ENCODE results near the gene CYTL1. TPM values are rescaled to one million over a fixed set of nuclear protein-coding genes. Genes with fewer than 3 reads are reported as not detected.

Gene CYTL1
- polyA plus RNA-seq, 3 donors = 6.4 to 7.3 (median 6.7) TPM

GRCh38 chr4:5037553-5038551, 18.6 kb upstream of the CYTL1 start:
- DNase-seq = no peak

- DNase-seq = no peak
Measured at GRCh38 chr4:5036239-5036638, 17.0 kb upstream of the CYTL1 start.

DNA sequence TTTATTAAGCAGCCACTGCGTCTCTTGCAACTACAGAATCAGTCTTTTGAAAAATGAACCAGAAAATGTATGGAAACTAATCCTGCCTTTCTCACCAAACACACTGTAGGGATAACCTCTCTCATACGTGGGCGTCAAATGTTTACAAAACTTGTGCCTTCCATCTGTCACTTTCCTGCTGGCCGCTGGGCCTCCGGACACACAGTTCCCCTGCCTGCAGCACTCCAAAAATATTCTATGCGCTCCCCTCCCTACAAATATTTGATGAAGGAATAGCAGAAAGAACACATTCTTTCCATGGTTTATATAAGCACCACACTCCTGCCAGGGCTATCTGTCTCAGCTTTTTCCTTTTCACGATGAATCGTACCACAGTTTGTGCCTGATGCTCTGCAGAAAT, 14.9 kb upstream of the CYTL1 start:
- no peak for DNase-seq

DNA sequence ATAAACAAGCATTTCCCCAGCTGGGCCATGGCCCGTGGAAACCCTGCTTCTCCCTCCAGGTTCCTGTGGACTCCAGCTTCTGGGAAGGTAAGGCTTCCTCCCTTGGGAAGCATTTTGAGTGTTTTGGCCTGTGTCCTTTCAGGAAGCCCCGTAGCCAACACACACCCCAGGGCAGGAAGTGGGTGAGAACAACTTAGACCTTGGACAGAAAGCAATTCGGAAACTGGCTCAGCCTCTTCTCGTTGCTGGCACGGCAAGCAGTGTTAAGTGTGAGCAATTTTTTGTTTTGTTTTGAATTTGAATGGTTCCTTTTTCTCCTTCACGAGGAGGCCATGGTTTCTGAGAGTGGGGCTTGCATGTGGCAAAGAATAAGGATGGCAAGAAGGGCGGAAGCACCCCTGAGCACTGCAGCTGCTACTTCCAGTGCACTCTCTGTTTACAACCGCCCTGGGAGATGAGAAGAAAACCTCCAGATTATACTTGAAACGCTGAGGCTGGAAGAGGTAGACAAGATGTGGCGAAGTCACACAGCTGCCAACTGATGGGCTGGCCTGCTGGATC, 14.1 kb upstream of the CYTL1 start:
- DNase-seq = no peak

DNA sequence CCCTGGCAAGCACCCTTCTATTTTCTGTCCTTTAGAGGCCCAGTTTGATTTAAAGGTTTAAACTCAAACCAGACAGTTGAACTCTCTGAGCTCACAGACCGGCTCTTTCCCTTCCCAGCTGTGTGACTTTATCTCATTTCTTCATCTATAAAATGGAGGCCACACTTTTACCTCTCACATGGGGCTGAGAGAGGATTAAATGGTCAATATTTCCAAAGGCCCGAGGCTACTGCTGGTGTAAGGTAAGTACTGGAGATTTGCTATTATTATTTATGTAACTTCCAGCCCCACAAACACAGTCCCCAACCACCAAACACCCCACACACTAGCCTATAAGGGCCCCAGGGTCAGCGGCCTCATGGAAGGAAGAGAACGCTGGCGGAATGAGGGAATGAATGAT, 13.6 kb upstream of the CYTL1 start:
- DNase-seq = no peak

- DNase-seq = no peak
Measured at GRCh38 chr4:5030927-5031326, 11.7 kb upstream of the CYTL1 start.

GRCh38 chr4:5030221-5030620, 11.0 kb upstream of the CYTL1 start:
- no peak for DNase-seq

GRCh38 chr4:5029447-5029846, 10.2 kb upstream of the CYTL1 start:
- no peak for DNase-seq

- DNase-seq = no peak
Measured at GRCh38 chr4:5028480-5028879, 9.2 kb upstream of the CYTL1 start.

- DNase-seq = no peak
Measured at GRCh38 chr4:5027346-5027745, 8.1 kb upstream of the CYTL1 start.

DNA sequence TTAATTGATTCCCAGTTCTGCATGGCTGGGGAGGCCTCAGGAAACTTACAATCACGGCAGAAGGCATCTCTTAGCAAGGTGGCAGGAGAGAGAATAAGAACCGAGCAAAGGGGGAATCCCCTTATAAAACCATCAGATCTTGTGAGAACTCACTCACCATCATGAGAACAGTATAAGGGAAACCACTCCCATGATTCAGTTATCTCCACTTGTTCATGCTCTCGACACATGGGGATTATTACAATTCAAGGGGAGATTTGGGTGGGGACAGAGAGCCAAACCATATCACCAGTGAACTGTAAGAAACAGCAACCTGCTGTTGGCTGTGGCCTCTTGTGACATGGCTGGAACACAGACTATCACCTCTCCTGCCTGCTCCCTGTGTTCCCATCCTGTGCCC, 7.1 kb upstream of the CYTL1 start:
- no peak for DNase-seq

- no peak for DNase-seq
Measured at GRCh38 chr4:5024673-5025072, 5.4 kb upstream of the CYTL1 start.

DNA sequence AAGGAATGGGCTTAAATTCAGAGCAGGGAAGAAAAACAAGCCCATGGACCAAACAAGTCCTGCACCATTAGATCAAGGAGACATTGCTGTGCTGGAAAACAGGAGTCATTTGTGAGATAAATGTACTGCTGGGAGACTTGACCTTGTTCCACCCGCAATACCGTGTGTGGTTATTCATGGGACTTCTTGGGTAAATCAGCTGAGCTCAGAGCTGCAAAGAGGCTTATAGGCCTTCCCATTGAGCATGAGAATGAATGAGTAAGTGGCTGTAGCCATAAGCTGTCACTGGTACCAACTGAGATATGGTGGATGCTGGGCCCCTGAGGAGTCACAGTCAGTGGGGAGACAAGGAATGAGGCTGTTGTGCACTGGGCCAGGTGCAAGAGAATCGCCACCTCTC, 2.3 kb upstream of the CYTL1 start:
- DNase-seq = no peak

DNA sequence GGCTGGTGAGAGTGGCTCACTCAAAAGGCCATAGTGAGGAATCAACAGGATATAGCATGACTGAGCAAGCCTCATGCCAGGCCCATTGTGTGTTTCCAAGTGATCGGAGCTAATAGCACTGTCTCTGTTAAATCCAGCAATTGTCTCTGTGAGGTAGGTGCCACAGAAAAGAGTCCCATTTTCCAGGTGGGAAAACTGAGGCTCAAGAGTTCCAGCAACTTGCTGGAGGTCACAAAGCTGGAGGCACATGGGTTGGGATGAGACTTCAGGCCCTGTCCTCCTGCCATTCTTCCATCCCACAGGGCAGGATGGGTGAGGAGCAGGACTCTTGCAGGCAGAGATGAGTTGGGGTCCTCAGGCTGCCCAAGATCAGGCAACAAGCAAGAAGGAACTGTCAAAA, 1.1 kb upstream of the CYTL1 start:
- no peak for DNase-seq

DNA sequence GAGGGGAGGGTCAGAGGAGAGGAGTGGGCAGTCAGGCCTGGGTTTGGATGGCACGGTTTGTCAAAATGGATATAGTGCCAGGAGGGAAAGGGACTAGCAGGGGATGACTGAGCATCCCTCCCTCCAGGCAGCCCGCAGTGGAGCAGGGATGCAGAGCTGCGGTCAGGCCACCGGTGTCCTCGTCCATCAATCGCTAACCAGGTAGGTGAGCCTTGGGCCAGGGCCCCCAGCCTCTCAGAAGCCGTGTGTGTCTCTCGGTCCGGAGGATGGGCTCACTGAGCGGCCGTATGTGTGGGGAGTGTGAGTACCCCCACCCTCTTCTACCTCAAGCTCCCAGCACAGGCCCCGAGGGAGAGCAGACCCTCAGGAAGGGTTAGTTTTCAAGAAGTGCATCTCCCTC, 538 bp upstream of the CYTL1 start:
- no peak for DNase-seq

DNA sequence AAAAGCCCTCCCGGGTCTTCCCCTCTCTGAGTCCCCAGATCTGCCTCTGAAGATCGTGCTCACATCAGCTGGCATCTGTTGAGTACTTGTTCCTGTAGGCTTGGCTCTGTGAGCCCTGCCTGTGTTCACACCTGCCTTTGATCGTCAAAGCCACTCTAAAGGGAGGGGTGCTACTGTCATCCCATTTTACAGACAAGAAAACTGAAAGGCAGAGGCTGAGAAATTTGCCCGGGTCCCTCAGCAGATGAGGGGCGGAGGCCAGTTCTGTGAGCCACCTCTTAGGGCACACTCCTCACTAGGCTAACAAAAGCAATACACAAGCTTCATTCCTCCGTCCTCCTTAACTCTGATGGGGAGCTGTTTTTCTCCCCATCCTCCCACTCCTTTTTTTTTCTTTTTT, 655 bp downstream of the CYTL1 start:
- no peak for DNase-seq

GRCh38 chr4:5018096-5018495, 1.2 kb downstream of the CYTL1 start:
- DNase-seq = no peak

DNA sequence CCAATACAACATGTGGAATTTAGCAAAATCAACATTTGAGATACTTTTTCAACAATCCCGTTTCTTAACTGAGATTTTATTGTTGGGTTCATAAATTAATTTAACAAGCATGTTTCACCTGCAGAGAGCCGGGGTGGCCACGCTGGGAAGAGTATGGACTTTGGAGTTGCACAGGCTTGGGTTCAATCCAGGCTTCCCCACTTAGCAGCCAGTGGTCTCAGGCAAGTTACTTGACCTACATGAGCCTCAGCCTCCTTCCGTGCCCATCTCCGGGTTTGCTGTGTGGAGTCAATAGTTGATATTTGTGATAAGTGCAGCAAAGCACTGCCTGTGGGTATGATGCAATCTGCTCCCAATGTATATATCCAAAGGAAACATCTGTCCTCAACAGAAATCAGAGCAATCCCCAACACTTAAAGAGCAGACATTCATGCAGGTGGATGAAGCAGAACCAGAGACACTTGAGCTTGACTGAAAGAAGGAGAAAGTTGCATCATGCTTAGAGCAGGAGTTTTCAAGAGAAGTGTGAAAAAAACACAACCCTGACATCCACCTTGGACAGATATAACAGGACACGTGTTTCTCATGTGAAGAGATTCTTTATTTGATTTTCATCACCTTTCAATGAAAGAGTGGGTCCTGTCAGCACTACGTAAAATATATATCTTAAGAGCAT, 5.1 kb downstream of the CYTL1 start:
- DNase-seq = no peak

DNA sequence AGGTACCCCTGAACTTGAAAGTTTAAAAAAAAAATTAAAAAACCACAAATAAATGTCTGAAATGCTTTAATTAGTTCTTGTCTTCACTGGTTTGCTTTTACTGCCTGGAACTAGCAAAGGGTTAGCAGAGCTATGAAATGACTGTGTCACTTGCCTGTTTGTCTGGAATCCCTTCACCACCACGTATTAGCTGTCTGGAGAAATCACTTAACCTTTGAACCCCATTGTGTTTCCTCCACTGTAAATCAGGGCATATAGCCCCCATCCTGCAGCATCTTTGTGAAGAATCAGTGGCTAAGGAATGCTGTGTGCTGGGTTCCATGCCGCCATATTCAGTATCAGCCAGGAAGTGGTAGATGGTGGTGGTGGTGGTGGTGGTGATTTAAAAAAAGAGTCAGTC, 6.3 kb downstream of the CYTL1 start:
- DNase-seq = no peak

DNA sequence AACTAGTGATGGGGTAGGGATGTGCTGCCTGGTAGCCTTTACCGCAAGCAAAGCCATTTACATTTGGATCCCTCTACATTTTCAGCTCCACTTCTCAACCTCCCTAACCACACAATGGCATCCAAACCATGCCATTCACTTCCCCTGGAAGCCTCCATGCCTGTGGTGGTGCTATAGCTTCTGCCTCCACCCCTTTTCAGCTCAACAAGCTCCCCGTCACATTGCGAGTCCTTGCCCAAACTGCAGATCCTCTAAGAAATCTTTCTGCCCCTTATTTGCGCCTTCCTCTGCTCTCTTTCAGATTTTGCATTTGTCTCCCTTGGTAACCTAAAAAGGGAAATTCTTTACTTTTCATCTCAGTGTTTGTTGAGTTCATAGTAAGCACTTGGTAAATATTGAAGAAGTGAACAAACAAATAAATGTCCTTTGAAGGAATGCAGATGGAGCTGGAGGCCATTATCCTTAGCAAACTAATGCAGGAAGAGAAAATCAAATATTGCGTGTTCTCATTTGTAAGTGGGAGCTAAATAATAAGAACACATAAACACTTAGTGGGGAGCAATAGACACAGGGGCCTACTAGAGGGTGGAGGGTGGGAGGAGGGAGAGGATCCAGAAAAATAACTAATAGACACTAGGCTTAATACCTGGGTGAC, 6.9 kb downstream of the CYTL1 start:
- no peak for DNase-seq

GRCh38 chr4:5010984-5011383, 8.3 kb downstream of the CYTL1 start:
- no peak for DNase-seq

DNA sequence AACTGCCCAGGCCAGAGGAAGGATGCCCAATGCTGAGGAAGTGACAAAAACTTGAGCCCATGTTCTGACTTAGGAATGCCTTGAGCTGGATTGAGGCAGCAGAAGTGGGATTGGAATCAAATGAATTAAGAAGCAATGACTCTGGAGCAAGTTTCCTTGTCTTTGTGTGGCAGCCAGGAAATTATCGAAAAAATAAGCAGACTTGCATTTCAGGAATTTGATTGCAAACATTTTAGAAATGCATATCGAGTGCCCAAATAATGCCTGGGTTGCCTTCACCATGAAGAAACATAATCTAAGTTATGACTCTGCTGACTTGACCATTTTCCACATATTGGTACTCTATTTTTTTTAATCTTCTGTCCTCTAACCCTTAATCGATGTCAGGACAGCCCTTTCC, 9.5 kb downstream of the CYTL1 start:
- no peak for DNase-seq
